Measurements from ENCODE around the gene MAP4K2.

Gene MAP4K2

DNA sequence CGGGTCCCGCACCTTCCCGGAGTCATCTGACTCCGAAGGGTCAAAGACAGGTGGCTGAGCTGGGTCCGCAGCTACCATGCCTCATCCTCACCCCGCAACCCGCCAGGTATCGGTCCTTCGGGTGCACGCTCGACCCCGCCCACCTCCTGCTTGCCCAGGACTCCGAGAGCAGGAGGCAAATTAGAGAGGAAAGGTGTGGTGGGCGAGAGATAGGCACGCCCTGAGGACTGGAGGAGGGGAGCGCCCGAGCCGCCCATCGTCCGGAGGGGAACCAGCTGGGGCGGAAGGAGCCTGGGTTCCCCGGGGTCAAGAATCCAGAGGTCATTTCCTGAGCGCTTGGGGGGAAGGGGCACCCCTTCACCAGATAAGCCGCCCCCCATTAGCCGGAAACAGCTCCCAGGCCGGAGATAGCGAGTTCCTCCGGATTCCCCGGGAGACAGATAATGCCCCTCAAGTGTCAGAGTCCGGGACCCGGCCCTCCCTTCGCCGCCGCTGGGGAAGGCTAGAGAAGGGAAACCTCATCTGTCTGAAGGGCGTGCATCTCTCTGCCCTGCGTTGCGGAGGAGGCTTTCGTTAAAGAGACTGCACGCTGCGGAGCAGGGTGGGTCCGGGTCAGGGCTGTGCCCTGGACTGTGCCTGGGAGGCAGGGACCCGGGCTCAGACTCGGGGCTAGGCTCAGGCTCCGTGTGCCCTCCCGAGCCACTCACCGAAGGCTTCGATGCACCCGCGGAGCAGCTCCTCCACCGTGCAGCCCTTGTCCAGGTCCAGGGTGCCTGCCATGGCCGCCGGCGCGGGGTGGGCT is 60.7 kb downstream of the MAP4K2 start:
- no peak for DNase-seq
- Histone ChIP-seq H3K27ac (no peak overlapping the region), H3K27me3 (replicated peaks) (peaks cover 10% of the 10 kb centered on the region), H3K36me3 (replicated peaks) (no peaks in the 10 kb centered on the region), H3K4me3 (ENCODE audit: low read depth, low read length) (peak overlapping the region; percentile 24)
- in situ Hi-C loops (cut with HindIII; ENCODE audit: low pct_ligation_motif_present, low sequenced_read_pairs) = no loop called here
- TF ChIP-seq, protein P1, sequence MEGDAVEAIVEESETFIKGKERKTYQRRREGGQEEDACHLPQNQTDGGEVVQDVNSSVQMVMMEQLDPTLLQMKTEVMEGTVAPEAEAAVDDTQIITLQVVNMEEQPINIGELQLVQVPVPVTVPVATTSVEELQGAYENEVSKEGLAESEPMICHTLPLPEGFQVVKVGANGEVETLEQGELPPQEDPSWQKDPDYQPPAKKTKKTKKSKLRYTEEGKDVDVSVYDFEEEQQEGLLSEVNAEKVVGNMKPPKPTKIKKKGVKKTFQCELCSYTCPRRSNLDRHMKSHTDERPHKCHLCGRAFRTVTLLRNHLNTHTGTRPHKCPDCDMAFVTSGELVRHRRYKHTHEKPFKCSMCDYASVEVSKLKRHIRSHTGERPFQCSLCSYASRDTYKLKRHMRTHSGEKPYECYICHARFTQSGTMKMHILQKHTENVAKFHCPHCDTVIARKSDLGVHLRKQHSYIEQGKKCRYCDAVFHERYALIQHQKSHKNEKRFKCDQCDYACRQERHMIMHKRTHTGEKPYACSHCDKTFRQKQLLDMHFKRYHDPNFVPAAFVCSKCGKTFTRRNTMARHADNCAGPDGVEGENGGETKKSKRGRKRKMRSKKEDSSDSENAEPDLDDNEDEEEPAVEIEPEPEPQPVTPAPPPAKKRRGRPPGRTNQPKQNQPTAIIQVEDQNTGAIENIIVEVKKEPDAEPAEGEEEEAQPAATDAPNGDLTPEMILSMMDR (IDR thresholded peaks at IDR 0.05; ENCODE audit: low read depth, low read length, missing control alignments) = no peak

DNA sequence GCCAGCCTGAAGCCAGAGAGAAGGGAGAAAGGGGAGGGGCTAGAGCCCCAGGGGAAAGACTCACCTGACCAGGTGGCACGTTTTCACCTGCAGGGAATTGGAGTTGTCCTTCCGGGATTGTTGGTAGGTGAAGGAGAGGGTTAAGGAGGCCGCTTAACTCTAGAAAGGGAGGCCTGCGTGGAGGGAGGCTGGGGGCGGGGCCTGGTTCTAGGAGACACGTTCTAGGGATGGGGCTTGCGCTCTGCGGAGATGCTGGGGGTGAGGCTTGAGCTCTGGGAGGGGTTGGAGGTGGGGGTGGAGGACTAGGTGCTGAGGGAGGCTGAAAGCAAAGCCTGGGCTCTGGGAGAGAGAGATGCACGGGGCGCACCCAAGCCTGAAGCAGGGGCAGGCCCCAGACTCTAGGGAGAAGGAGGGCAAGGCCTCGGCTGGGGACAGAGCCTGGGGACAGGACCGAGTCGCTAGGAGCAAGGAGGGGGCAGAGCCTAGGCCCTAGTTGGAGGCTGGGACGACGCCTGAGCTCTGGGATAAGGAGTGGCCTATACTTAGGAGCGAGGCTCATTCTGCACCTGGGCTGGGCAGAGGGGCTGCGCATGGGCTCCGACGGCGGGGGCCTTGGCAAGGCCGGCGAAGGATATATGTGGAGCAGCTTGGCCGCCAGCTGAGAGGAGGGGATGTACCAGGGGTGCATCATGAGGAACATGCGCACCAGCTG is 61.5 kb downstream of the MAP4K2 start:
- H3K36me3 ChIP-seq (replicated peaks) = no peaks in the 10 kb centered on the region
- no peak overlapping the region for H3K27ac ChIP-seq
- in situ Hi-C loops (cut with HindIII; ENCODE audit: low pct_ligation_motif_present, low sequenced_read_pairs) = no loop called here
- H3K27me3 ChIP-seq (replicated peaks) = peaks cover 10% of the 10 kb centered on the region
- H3K4me3 ChIP-seq (ENCODE audit: low read depth, low read length) = no peak overlapping the region
- TF ChIP-seq, protein P1 (IDR thresholded peaks at IDR 0.05; ENCODE audit: low read depth, low read length, missing control alignments) = no peak
- no peak for DNase-seq

- no peak overlapping the region for H3K4me3 ChIP-seq (ENCODE audit: low read depth, low read length)
- in situ Hi-C loops (cut with HindIII; ENCODE audit: low pct_ligation_motif_present, low sequenced_read_pairs) = no loop called here
- TF ChIP-seq, protein P1 (IDR thresholded peaks at IDR 0.05; ENCODE audit: low read depth, low read length, missing control alignments) = no peak
- H3K27ac ChIP-seq = no peak overlapping the region
- no peaks in the 10 kb centered on the region for H3K36me3 ChIP-seq (replicated peaks)
- H3K27me3 ChIP-seq (replicated peaks) = peaks cover 10% of the 10 kb centered on the region
- no peak for DNase-seq
Observed at GRCh38 chr11:64739871-64740270, 63.1 kb downstream of the MAP4K2 start.

DNA sequence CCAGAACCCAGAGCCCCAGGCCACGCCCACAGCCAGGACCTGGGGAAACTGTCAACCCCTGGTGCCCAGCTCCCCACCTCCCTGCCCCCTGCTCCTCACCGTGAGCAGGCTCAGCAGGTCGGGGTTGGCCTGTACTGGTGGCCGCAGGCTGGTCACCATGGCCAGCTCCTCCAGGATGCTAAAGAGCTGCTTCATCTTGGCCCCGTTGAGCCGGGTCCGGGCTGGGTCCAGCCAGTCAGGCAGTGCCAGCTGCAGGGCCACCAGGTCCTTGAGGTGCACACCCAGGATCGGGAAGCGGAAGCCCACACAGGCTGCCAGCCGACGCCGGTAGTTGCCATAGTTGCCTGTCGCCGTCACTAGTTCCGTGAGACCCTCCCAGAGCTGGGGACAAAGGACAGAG is 66.4 kb downstream of the MAP4K2 start:
- H3K27me3 ChIP-seq (replicated peaks) = no peaks in the 10 kb centered on the region
- no peaks in the 10 kb centered on the region for H3K36me3 ChIP-seq (replicated peaks)
- in situ Hi-C loops (cut with HindIII; ENCODE audit: low pct_ligation_motif_present, low sequenced_read_pairs) = no loop called here

GRCh38 chr11:64735725-64736259 is 67.2 kb downstream of the MAP4K2 start:
- Histone ChIP-seq H3K27me3 (replicated peaks) (no peaks in the 10 kb centered on the region), H3K27ac (no peak overlapping the region), H3K36me3 (replicated peaks) (no peaks in the 10 kb centered on the region), H3K4me3 (ENCODE audit: low read depth, low read length) (no peak overlapping the region)
- in situ Hi-C loops (cut with HindIII; ENCODE audit: low pct_ligation_motif_present, low sequenced_read_pairs) = no loop called here
- TF ChIP-seq, protein P1 (IDR thresholded peaks at IDR 0.05; ENCODE audit: low read depth, low read length, missing control alignments) = no peak
- no peak for DNase-seq

More for the DNA sequence above, 66.4 kb downstream of the MAP4K2 start:
- TF ChIP-seq, protein P1 (IDR thresholded peaks at IDR 0.05; ENCODE audit: low read depth, low read length, missing control alignments) = no peak
- no peak for DNase-seq
- no peak overlapping the region for H3K4me3 ChIP-seq (ENCODE audit: low read depth, low read length)
- H3K27ac ChIP-seq = no peak overlapping the region
